Neural progenitor cell (in vitro differentiated cells): ENCODE measurements around the gene H2AZ2.

Experiments used
- CTCF ChIP-seq: fragments of 200-600 bp; sonication (generic); IDR thresholded peaks from 2 replicates; pipeline ENCODE4 v1.5.1; 2017; ENCODE audit warnings: antibody characterized with exemption, mild to moderate bottlenecking
- EZH2 ChIP-seq: fragments of 200-600 bp; sonication (generic); IDR thresholded peaks from 2 replicates; pipeline ENCODE4 v1.6.1; 2017; ENCODE audit warnings: antibody characterized with exemption, mild to moderate bottlenecking, moderate library complexity
- EZH2phosphoT487 ChIP-seq: fragments of 200-600 bp; sonication (generic); IDR thresholded peaks from 2 replicates; pipeline ENCODE4 v1.6.1; 2017; ENCODE audit warnings: antibody characterized with exemption

- TF ChIP-seq CTCF (no peak), EZH2 (no peak), EZH2phosphoT487 (no peak)
These were observed 32.6 kb upstream of the H2AZ2 start for GRCh38 chr7:44880317-44881018.
